Midbrain (tissue), 1 donor: ENCODE measurements around the gene ERC2.

ENCODE experiments used
- DNase-seq: peaks from one replicate; lab custom pipeline; 2025; lab: John Stamatoyannopoulos, UW

The ERC2 gene

GRCh38 chr3:55617385-55617784 lies 850.9 kb downstream of the ERC2 start:
- DNase-seq, result no peak

GRCh38 chr3:55616803-55617202 lies 851.5 kb downstream of the ERC2 start:
- DNase-seq, result no peak

- DNase-seq, result no peak
Measured at GRCh38 chr3:55615694-55616295, 852.5 kb downstream of the ERC2 start.

GRCh38 chr3:55615039-55615693 lies 853.1 kb downstream of the ERC2 start:
- no peak for DNase-seq

- DNase-seq, result no peak
Measured at GRCh38 chr3:55611121-55611520, 857.1 kb downstream of the ERC2 start.

- DNase-seq, result no peak
Measured at GRCh38 chr3:55609230-55609827, 858.9 kb downstream of the ERC2 start.

- no peak for DNase-seq
Measured at GRCh38 chr3:55608301-55608937, 859.8 kb downstream of the ERC2 start.

- no peak for DNase-seq
Measured at GRCh38 chr3:55607844-55608243, 860.4 kb downstream of the ERC2 start.

GRCh38 chr3:55607175-55607574 lies 861.1 kb downstream of the ERC2 start:
- no peak for DNase-seq

- DNase-seq, result no peak
Measured at GRCh38 chr3:55605443-55606236, 862.6 kb downstream of the ERC2 start.

- no peak for DNase-seq
Measured at GRCh38 chr3:55604846-55605245, 863.4 kb downstream of the ERC2 start.

- DNase-seq, result no peak
Measured at GRCh38 chr3:55604402-55604801, 863.9 kb downstream of the ERC2 start.

GRCh38 chr3:55601366-55602080 lies 866.7 kb downstream of the ERC2 start:
- no peak for DNase-seq

GRCh38 chr3:55598224-55598623 lies 870.0 kb downstream of the ERC2 start:
- DNase-seq, result no peak

GRCh38 chr3:55597641-55598040 lies 870.6 kb downstream of the ERC2 start:
- no peak for DNase-seq

- no peak for DNase-seq
Measured at GRCh38 chr3:55596212-55596611, 872.1 kb downstream of the ERC2 start.

- no peak for DNase-seq
Measured at GRCh38 chr3:55595420-55595819, 872.8 kb downstream of the ERC2 start.

- DNase-seq, result no peak
Measured at GRCh38 chr3:55592572-55592971, 875.7 kb downstream of the ERC2 start.

GRCh38 chr3:55591888-55592287 lies 876.4 kb downstream of the ERC2 start:
- no peak for DNase-seq

GRCh38 chr3:55588146-55588765 lies 880.0 kb downstream of the ERC2 start:
- DNase-seq, result no peak

- DNase-seq, result no peak
Measured at GRCh38 chr3:55585856-55586255, 882.4 kb downstream of the ERC2 start.
